Keratinocyte (primary cell): Measurements from ENCODE around the gene PYDC1.

Experiments used
- CTCF ChIP-seq, 3 experiments: IDR thresholded peaks in 1 of 3; conservative IDR thresholded peaks in 1 of 3; optimal IDR thresholded peaks in 1 of 3; 2 replicates in 2 of 3; 3 replicates in 1 of 3; pipeline versions ENCODE3 to v1.5.1; 2011; ENCODE audit warnings: low read length in 3 of 3, mild to moderate bottlenecking in 3 of 3, moderate library complexity in 2 of 3, control low read depth in 1 of 3, inconsistent platforms in 1 of 3; ENCODE audit not compliant: insufficient read depth in 2 of 3; ENCODE audit errors: extremely low read depth in 1 of 3
- EZH2 ChIP-seq: IDR thresholded peaks from one replicate; pipeline ENCODE4 v1.6.1; 2012; ENCODE audit warnings: inconsistent platforms, mild to moderate bottlenecking, low read length, moderate library complexity

GRCh38 chr16:31246296-31246695, 29.4 kb upstream of the PYDC1 start:
- TF ChIP-seq CTCF (optimal IDR thresholded peaks at IDR 0.05 in 1 of 3, IDR thresholded peaks at IDR 0.05 in 1 of 3, conservative IDR thresholded peaks at IDR 0.05 in 1 of 3; ENCODE audit: extremely low read depth in 1 of 3, insufficient read depth in 2 of 3, low read length in 3 of 3) (no peak), EZH2 (no peak)
